Neutrophil (primary cell): ENCODE data around the gene OCA2.

Experiments used
- H3K27ac ChIP-seq: fragments of 200-600 bp; sonication (generic); 2 replicates; pipeline ENCODE4 v1.5.1; 2016; ENCODE audit warnings: mild to moderate bottlenecking, moderate library complexity
- H3K27me3 ChIP-seq: fragments of 200-600 bp; sonication (generic); 2 replicates; pipeline ENCODE4 v1.6.0; 2016; ENCODE audit warnings: mild to moderate bottlenecking
- H3K36me3 ChIP-seq: fragments of 200-600 bp; sonication (generic); 2 replicates; pipeline ENCODE4 v1.5.1; 2017
- H3K4me1 ChIP-seq, 2 experiments: fragments of 200-600 bp in 1 of 2; sonication (generic) in 1 of 2; 1 replicate in 1 of 2; 2 replicates in 1 of 2; pipeline versions ENCODE4 v1.5.1 to v1.6.1; 2013 to 2016; ENCODE audit warnings: low read depth in 1 of 2, low read length in 1 of 2, mild to moderate bottlenecking in 1 of 2, moderate library complexity in 1 of 2; ENCODE audit not compliant: control insufficient read depth in 1 of 2, insufficient read depth in 1 of 2
- H3K4me3 ChIP-seq, 2 experiments: fragments of 200-600 bp in 1 of 2; sonication (generic) in 1 of 2; 1 replicate in 1 of 2; 2 replicates in 1 of 2; pipeline ENCODE4 v1.5.1; 2013 to 2016; ENCODE audit warnings: low read depth in 1 of 2, low read length in 1 of 2, mild to moderate bottlenecking in 1 of 2, moderate library complexity in 1 of 2
- H3K9me3 ChIP-seq: fragments of 200-600 bp; sonication (generic); 2 replicates; pipeline ENCODE4 v1.5.1; 2016
- CTCF ChIP-seq: fragments of 200-600 bp; sonication (generic); IDR thresholded peaks from 2 replicates; pipeline ENCODE4 v1.5.1; 2016; ENCODE audit warnings: antibody characterized with exemption

Gene OCA2

GRCh38 chr15:27707257-27707656 is 391.9 kb downstream of the OCA2 start:
- Histone ChIP-seq H3K4me1 (no peaks in the 10 kb centered on the region), H3K27me3 (no peaks in the 10 kb centered on the region), H3K36me3 (no peaks in the 10 kb centered on the region), H3K27ac (no peak overlapping the region), H3K4me3 (no peak overlapping the region), H3K9me3 (no peaks in the 10 kb centered on the region)
- TF ChIP-seq CTCF: no peak

- no peak for TF ChIP-seq CTCF
- Histone ChIP-seq H3K4me3 (no peak overlapping the region), H3K27me3 (no peaks in the 10 kb centered on the region), H3K4me1 (no peaks in the 10 kb centered on the region), H3K36me3 (no peaks in the 10 kb centered on the region), H3K9me3 (no peaks in the 10 kb centered on the region), H3K27ac (no peak overlapping the region)
Measured at GRCh38 chr15:27706300-27706699, 392.8 kb downstream of the OCA2 start.

- H3K4me1 ChIP-seq: no peaks in the 10 kb centered on the region
- no peak overlapping the region for H3K27ac ChIP-seq
- no peaks in the 10 kb centered on the region for H3K27me3 ChIP-seq
- no peaks in the 10 kb centered on the region for H3K36me3 ChIP-seq
- H3K4me3 ChIP-seq: no peak overlapping the region
- no peak for TF ChIP-seq CTCF
- no peaks in the 10 kb centered on the region for H3K9me3 ChIP-seq
Measured at GRCh38 chr15:27705056-27705455, 394.1 kb downstream of the OCA2 start.
